Stomach smooth muscle (tissue), 2 donors: ENCODE measurements around the gene MIA3.

Experiments used
- H3K27ac ChIP-seq: one replicate; pipeline ENCODE4 v1.7.0; 2013; ENCODE audit warnings: mild to moderate bottlenecking, low read length, inconsistent platforms
- H3K27me3 ChIP-seq, 2 donors: one replicate each; pipeline ENCODE4 v1.7.0; 2013; ENCODE audit warnings: low read length in 2 of 2; ENCODE audit not compliant: insufficient read depth in 2 of 2, control insufficient read depth in 1 of 2
- H3K36me3 ChIP-seq, 2 donors: one replicate each; pipeline ENCODE4 v1.7.0; 2013; ENCODE audit warnings: low read length in 2 of 2; ENCODE audit not compliant: control insufficient read depth in 2 of 2, insufficient read depth in 2 of 2
- H3K4me1 ChIP-seq: one replicate; pipeline ENCODE4 v1.7.0; 2013; ENCODE audit warnings: low read length; ENCODE audit not compliant: control insufficient read depth, insufficient read depth
- H3K4me3 ChIP-seq, 2 donors: one replicate each; pipeline ENCODE4 v1.7.0; 2013; ENCODE audit warnings: low read length in 2 of 2
- H3K9ac ChIP-seq, 2 donors: one replicate each; pipeline ENCODE4 v1.7.0; 2013; ENCODE audit warnings: low read length in 2 of 2, mild to moderate bottlenecking in 1 of 2
- H3K9me3 ChIP-seq, 2 donors: one replicate each; pipeline ENCODE4 v1.7.0; 2013; ENCODE audit warnings: low read length in 2 of 2; ENCODE audit not compliant: control insufficient read depth in 2 of 2
- donor health status: healthy.
- donor health status: Pancreatic carcinoma.

MIA3 gene

GRCh38 chr1:222620566-222620965 is 2.7 kb downstream of the MIA3 start:
- H3K4me3 ChIP-seq = no peak overlapping the region
- H3K9ac ChIP-seq = no peak overlapping the region
- H3K27ac ChIP-seq = no peak overlapping the region
- no peaks in the 10 kb centered on the region for H3K9me3 ChIP-seq
- H3K36me3 ChIP-seq = peaks cover 8 to 12% of the 10 kb centered on the region in 2 donors
- peaks cover 3% of the 10 kb centered on the region for H3K4me1 ChIP-seq
- no peaks in the 10 kb centered on the region for H3K27me3 ChIP-seq

- Histone ChIP-seq H3K9me3 (no peaks in the 10 kb centered on the region), H3K27me3 (no peaks in the 10 kb centered on the region), H3K27ac (no peak overlapping the region), H3K4me3 (no peak overlapping the region), H3K9ac (no peak overlapping the region), H3K36me3 (peaks cover 19 to 23% of the 10 kb centered on the region in 2 donors), H3K4me1 (no peaks in the 10 kb centered on the region)
Observed at GRCh38 chr1:222622765-222623164, 4.9 kb downstream of the MIA3 start.

- no peak overlapping the region for H3K4me3 ChIP-seq
- no peaks in the 10 kb centered on the region for H3K27me3 ChIP-seq
- no peaks in the 10 kb centered on the region for H3K9me3 ChIP-seq
- peaks cover 26 to 30% of the 10 kb centered on the region in 2 donors for H3K36me3 ChIP-seq
- no peak overlapping the region for H3K27ac ChIP-seq
- no peak overlapping the region for H3K9ac ChIP-seq
- H3K4me1 ChIP-seq = no peaks in the 10 kb centered on the region
Observed at GRCh38 chr1:222623458-222623857, 5.6 kb downstream of the MIA3 start.

- Histone ChIP-seq H3K4me1 (no peaks in the 10 kb centered on the region), H3K9me3 (no peaks in the 10 kb centered on the region), H3K9ac (no peak overlapping the region), H3K36me3 (peaks cover 33 to 35% of the 10 kb centered on the region in 2 donors), H3K27me3 (no peaks in the 10 kb centered on the region), H3K27ac (no peak overlapping the region), H3K4me3 (no peak overlapping the region)
Observed at GRCh38 chr1:222624214-222624613, 6.3 kb downstream of the MIA3 start.

GRCh38 chr1:222627232-222627631 is 9.3 kb downstream of the MIA3 start:
- no peaks in the 10 kb centered on the region for H3K4me1 ChIP-seq
- no peak overlapping the region for H3K9ac ChIP-seq
- no peak overlapping the region for H3K4me3 ChIP-seq
- H3K27ac ChIP-seq = no peak overlapping the region
- H3K36me3 ChIP-seq = peaks cover 45 to 46% of the 10 kb centered on the region in 2 donors
- H3K9me3 ChIP-seq = no peaks in the 10 kb centered on the region
- no peaks in the 10 kb centered on the region for H3K27me3 ChIP-seq

- no peaks in the 10 kb centered on the region for H3K27me3 ChIP-seq
- no peak overlapping the region for H3K27ac ChIP-seq
- no peak overlapping the region for H3K9ac ChIP-seq
- no peaks in the 10 kb centered on the region for H3K9me3 ChIP-seq
- H3K4me3 ChIP-seq = no peak overlapping the region
- no peaks in the 10 kb centered on the region for H3K4me1 ChIP-seq
- H3K36me3 ChIP-seq = peaks cover 38 to 49% of the 10 kb centered on the region in 2 donors
Observed at GRCh38 chr1:222629921-222630535, 12.1 kb downstream of the MIA3 start.

GRCh38 chr1:222631611-222632208 is 13.8 kb downstream of the MIA3 start:
- Histone ChIP-seq H3K9me3 (no peaks in the 10 kb centered on the region), H3K27me3 (no peaks in the 10 kb centered on the region), H3K36me3 (peaks cover 31 to 45% of the 10 kb centered on the region in 2 donors), H3K27ac (no peak overlapping the region), H3K9ac (no peak overlapping the region), H3K4me1 (no peaks in the 10 kb centered on the region), H3K4me3 (no peak overlapping the region)

- H3K27ac ChIP-seq = no peak overlapping the region
- H3K27me3 ChIP-seq = no peaks in the 10 kb centered on the region
- no peaks in the 10 kb centered on the region for H3K9me3 ChIP-seq
- H3K4me3 ChIP-seq = no peak overlapping the region
- H3K36me3 ChIP-seq = peaks cover 27 to 37% of the 10 kb centered on the region in 2 donors
- H3K9ac ChIP-seq = no peak overlapping the region
- H3K4me1 ChIP-seq = no peaks in the 10 kb centered on the region
Observed at GRCh38 chr1:222632749-222633148, 14.9 kb downstream of the MIA3 start.

GRCh38 chr1:222634180-222635013 is 16.5 kb downstream of the MIA3 start:
- Histone ChIP-seq H3K27me3 (no peaks in the 10 kb centered on the region), H3K9me3 (no peaks in the 10 kb centered on the region), H3K9ac (no peak overlapping the region), H3K36me3 (peaks cover 21% of the 10 kb centered on the region in 2 donors), H3K4me3 (no peak overlapping the region), H3K27ac (no peak overlapping the region), H3K4me1 (no peaks in the 10 kb centered on the region)

- Histone ChIP-seq H3K4me1 (peaks cover 4% of the 10 kb centered on the region), H3K9ac (no peak overlapping the region), H3K4me3 (no peak overlapping the region), H3K27me3 (no peaks in the 10 kb centered on the region), H3K36me3 (peaks cover 0 to 9% of the 10 kb centered on the region in 2 donors), H3K9me3 (no peaks in the 10 kb centered on the region), H3K27ac (no peak overlapping the region)
Observed at GRCh38 chr1:222641269-222641948, 23.5 kb downstream of the MIA3 start.
